LNCaP clone FGC (cell line): ENCODE data around the gene LEP.

Experiments used
- DNase-seq: peaks from one replicate; pipeline ENCODE4 v3.0.0-alpha.2; 2011; ENCODE audit warnings: low read depth
- H3K4me3 ChIP-seq: 2 replicates; pipeline ENCODE4 v1.5.1; 2011; ENCODE audit warnings: mild to moderate bottlenecking, low read depth, low read length, control low read depth
- CTCF ChIP-seq: IDR thresholded peaks from 2 replicates; pipeline ENCODE4 v1.5.1; 2012; ENCODE audit warnings: mild to moderate bottlenecking; ENCODE audit not compliant: control insufficient read depth, insufficient read depth; ENCODE audit errors: extremely low read depth

The LEP gene

GRCh38 chr7:128201067-128201689 lies 39.9 kb upstream of the LEP start:
- no peak overlapping the region for H3K4me3 ChIP-seq
- no peak for TF ChIP-seq CTCF
- no peak for DNase-seq

GRCh38 chr7:128201690-128202085 lies 39.4 kb upstream of the LEP start:
- TF ChIP-seq CTCF = no peak
- no peak overlapping the region for H3K4me3 ChIP-seq
- no peak for DNase-seq

- DNase-seq = no peak
- H3K4me3 ChIP-seq = no peak overlapping the region
- no peak for TF ChIP-seq CTCF
Observed at GRCh38 chr7:128202287-128202957, 38.7 kb upstream of the LEP start.

GRCh38 chr7:128203047-128203491 lies 38.0 kb upstream of the LEP start:
- no peak overlapping the region for H3K4me3 ChIP-seq
- no peak for TF ChIP-seq CTCF
- no peak for DNase-seq

- H3K4me3 ChIP-seq = no peak overlapping the region
- TF ChIP-seq CTCF = no peak
- DNase-seq = no peak
Observed at GRCh38 chr7:128203710-128204214, 37.3 kb upstream of the LEP start.

GRCh38 chr7:128204455-128204854 lies 36.6 kb upstream of the LEP start:
- no peak overlapping the region for H3K4me3 ChIP-seq
- no peak for TF ChIP-seq CTCF
- no peak for DNase-seq
